Astrocyte (in vitro differentiated cells and primary cell): ENCODE measurements around the gene TLE1. TPM values are rescaled to one million over a fixed set of nuclear protein-coding genes. Genes with fewer than 3 reads are reported as not detected.
A peak's percentile ranks its signal among the peaks of the same experiment; 100 is the strongest.

Experiments
- DNase-seq: peaks from one replicate; pipeline ENCODE4 v3.0.0-alpha.2; 2010; ENCODE audit warnings: low read depth
- FAIRE-seq: peaks from 2 replicates; lab custom pipeline; 2011; peaks lifted over from hg19 to GRCh38; lab: Jason Lieb, UNC
- H2AFZ ChIP-seq: 2 replicates; pipeline ENCODE4 v1.6.0; 2012; ENCODE audit warnings: low read depth, low read length, inconsistent platforms
- H3K27ac ChIP-seq: 2 replicates; pipeline ENCODE4 v1.5.1; 2011; ENCODE audit warnings: low read depth, low read length, inconsistent platforms
- H3K27me3 ChIP-seq: 2 replicates; pipeline ENCODE4 v1.6.0; 2011; ENCODE audit warnings: low read length, inconsistent platforms; ENCODE audit not compliant: insufficient read depth
- H3K36me3 ChIP-seq: 2 replicates; pipeline ENCODE4 v1.5.1; 2011; ENCODE audit warnings: low read length, inconsistent platforms; ENCODE audit not compliant: insufficient read depth
- H3K4me1 ChIP-seq: 2 replicates; pipeline ENCODE4 v1.5.1; 2011; ENCODE audit warnings: low read length, inconsistent platforms; ENCODE audit not compliant: insufficient read depth
- H3K4me2 ChIP-seq: 2 replicates; pipeline ENCODE4 v1.6.0; 2012; ENCODE audit warnings: low read length, inconsistent platforms
- H3K4me3 ChIP-seq: 2 replicates; pipeline ENCODE4 v1.5.1; 2011; ENCODE audit warnings: low read depth, mild to moderate bottlenecking, low read length, inconsistent platforms; ENCODE audit not compliant: insufficient read depth
- H3K79me2 ChIP-seq: 2 replicates; pipeline ENCODE4 v1.6.0; 2012; ENCODE audit warnings: mild to moderate bottlenecking, low read length, inconsistent platforms; ENCODE audit not compliant: insufficient read depth
- H3K9ac ChIP-seq: 2 replicates; pipeline ENCODE4 v1.6.0; 2012; ENCODE audit warnings: mild to moderate bottlenecking, low read length, inconsistent platforms
- H3K9me3 ChIP-seq: 2 replicates; pipeline ENCODE4 v1.5.1; 2012; ENCODE audit warnings: low read depth, mild to moderate bottlenecking, low read length, inconsistent platforms; ENCODE audit not compliant: insufficient read depth
- H4K20me1 ChIP-seq: 2 replicates; pipeline ENCODE4 v1.6.0; 2012; ENCODE audit warnings: low read length, inconsistent platforms; ENCODE audit not compliant: insufficient read depth
- H3K27ac Mint-ChIP-seq: one replicate; pipeline ENCODE4 v1.8.0; 2021; ENCODE audit warnings: mild to moderate bottlenecking, mixed read lengths; ENCODE audit not compliant: unreplicated experiment
- H3K27me3 Mint-ChIP-seq: one replicate; pipeline ENCODE4 v1.8.0; 2021; ENCODE audit warnings: low read depth, mixed read lengths; ENCODE audit not compliant: unreplicated experiment
- H3K36me3 Mint-ChIP-seq: one replicate; pipeline ENCODE4 v1.8.0; 2021; ENCODE audit warnings: low read depth, mixed read lengths; ENCODE audit not compliant: unreplicated experiment
- H3K4me1 Mint-ChIP-seq: one replicate; pipeline ENCODE4 v1.8.0; 2021; ENCODE audit warnings: low read depth, mixed read lengths; ENCODE audit not compliant: unreplicated experiment
- H3K4me3 Mint-ChIP-seq: one replicate; pipeline ENCODE4 v1.8.0; 2021; ENCODE audit warnings: mild to moderate bottlenecking, moderate library complexity, mixed read lengths; ENCODE audit not compliant: unreplicated experiment
- H3K9me3 Mint-ChIP-seq: one replicate; pipeline ENCODE4 v1.8.0; 2021; ENCODE audit warnings: mild to moderate bottlenecking, mixed read lengths; ENCODE audit not compliant: unreplicated experiment
- EZH2 ChIP-seq: IDR thresholded peaks from 2 replicates; pipeline ENCODE4 v1.6.1; 2012; ENCODE audit warnings: mild to moderate bottlenecking, low read length, inconsistent platforms; ENCODE audit not compliant: insufficient read depth
- total RNA-seq: library from RNA; stranded (reverse); gene quantifications from 2 replicates; pipeline ENCODE4 v1.2.1, GENCODE V29; 2021
- TF ChIP-seq, protein P1 (sequence below): IDR thresholded peaks from 2 replicates; pipeline ENCODE4 v1.5.1; 2011; ENCODE audit warnings: low read depth, mild to moderate bottlenecking, inconsistent platforms, low read length, moderate library complexity; ENCODE audit not compliant: insufficient read depth

TLE1 gene
- total RNA-seq, 1 donor from 2014 or later = 29.6 TPM

- no peaks in the 10 kb centered on the region for H3K27me3 ChIP-seq
- H3K27ac ChIP-seq = no peak overlapping the region
- no peak overlapping the region for H3K27ac Mint-ChIP-seq
- H3K4me1 ChIP-seq = peaks cover 8% of the 10 kb centered on the region
- H4K20me1 ChIP-seq = peaks cover 13% of the 10 kb centered on the region
- no peak overlapping the region for H3K9ac ChIP-seq
- FAIRE-seq = no peak
- no peak overlapping the region for H3K4me3 ChIP-seq
- no peak for DNase-seq
- no peak overlapping the region for H2AFZ ChIP-seq
- H3K9me3 Mint-ChIP-seq = no peaks in the 10 kb centered on the region
- peaks cover 13% of the 10 kb centered on the region for H3K4me1 Mint-ChIP-seq
- H3K79me2 ChIP-seq = peaks cover 28% of the 10 kb centered on the region
- no peaks in the 10 kb centered on the region for H3K27me3 Mint-ChIP-seq
- peaks cover 13% of the 10 kb centered on the region for H3K36me3 Mint-ChIP-seq
- H3K4me3 Mint-ChIP-seq = no peak overlapping the region
- H3K9me3 ChIP-seq = no peaks in the 10 kb centered on the region
- no peak overlapping the region for H3K4me2 ChIP-seq
- TF ChIP-seq EZH2 = no peak
- TF ChIP-seq, protein P1, sequence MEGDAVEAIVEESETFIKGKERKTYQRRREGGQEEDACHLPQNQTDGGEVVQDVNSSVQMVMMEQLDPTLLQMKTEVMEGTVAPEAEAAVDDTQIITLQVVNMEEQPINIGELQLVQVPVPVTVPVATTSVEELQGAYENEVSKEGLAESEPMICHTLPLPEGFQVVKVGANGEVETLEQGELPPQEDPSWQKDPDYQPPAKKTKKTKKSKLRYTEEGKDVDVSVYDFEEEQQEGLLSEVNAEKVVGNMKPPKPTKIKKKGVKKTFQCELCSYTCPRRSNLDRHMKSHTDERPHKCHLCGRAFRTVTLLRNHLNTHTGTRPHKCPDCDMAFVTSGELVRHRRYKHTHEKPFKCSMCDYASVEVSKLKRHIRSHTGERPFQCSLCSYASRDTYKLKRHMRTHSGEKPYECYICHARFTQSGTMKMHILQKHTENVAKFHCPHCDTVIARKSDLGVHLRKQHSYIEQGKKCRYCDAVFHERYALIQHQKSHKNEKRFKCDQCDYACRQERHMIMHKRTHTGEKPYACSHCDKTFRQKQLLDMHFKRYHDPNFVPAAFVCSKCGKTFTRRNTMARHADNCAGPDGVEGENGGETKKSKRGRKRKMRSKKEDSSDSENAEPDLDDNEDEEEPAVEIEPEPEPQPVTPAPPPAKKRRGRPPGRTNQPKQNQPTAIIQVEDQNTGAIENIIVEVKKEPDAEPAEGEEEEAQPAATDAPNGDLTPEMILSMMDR = no peak
- no peaks in the 10 kb centered on the region for H3K36me3 ChIP-seq
Observed at GRCh38 chr9:81656004-81656403, 33.3 kb downstream of the TLE1 start.

DNA sequence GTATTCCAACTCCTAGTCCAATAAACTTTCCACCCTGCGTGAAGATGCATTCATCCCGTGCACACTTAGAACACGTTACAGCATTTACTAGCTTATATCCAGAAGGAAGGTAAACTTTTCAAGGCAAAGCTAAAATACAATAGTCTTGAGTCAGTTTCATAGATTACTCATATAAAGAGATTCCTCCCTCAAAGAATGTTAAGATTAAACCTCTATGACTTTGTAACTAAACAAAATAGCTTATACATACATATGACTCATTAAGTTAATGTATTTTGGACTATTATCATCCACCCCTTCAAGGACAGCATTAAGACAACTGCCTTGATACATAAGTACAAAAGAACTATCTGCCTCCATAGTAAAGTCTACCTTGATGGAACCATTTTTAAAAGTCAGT, 36.1 kb downstream of the TLE1 start:
- FAIRE-seq = no peak

GRCh38 chr9:81652058-81652687, 37.2 kb downstream of the TLE1 start:
- Mint-ChIP-seq H3K4me1 (peaks cover 13% of the 10 kb centered on the region), H3K27me3 (no peaks in the 10 kb centered on the region), H3K4me3 (no peak overlapping the region), H3K9me3 (no peaks in the 10 kb centered on the region), H3K36me3 (peaks cover 19% of the 10 kb centered on the region), H3K27ac (no peak overlapping the region)
- Histone ChIP-seq H3K9ac (no peak overlapping the region), H3K36me3 (peaks cover 3% of the 10 kb centered on the region), H3K27me3 (no peaks in the 10 kb centered on the region), H3K4me3 (no peak overlapping the region), H3K9me3 (no peaks in the 10 kb centered on the region), H3K79me2 (peaks cover 18% of the 10 kb centered on the region), H2AFZ (no peak overlapping the region), H3K4me1 (peaks cover 8% of the 10 kb centered on the region), H4K20me1 (peaks cover 4% of the 10 kb centered on the region), H3K27ac (no peak overlapping the region), H3K4me2 (no peak overlapping the region)
- DNase-seq = no peak
- no peak for TF ChIP-seq EZH2
- TF ChIP-seq, protein P1 = no peak
- no peak for FAIRE-seq

More for the DNA sequence above, 36.1 kb downstream of the TLE1 start:
- H3K9me3 Mint-ChIP-seq = no peaks in the 10 kb centered on the region
- no peak overlapping the region for H3K4me3 ChIP-seq
- H3K4me2 ChIP-seq = peak overlapping the region; percentile 30
- H3K9me3 ChIP-seq = no peaks in the 10 kb centered on the region
- H3K9ac ChIP-seq = no peak overlapping the region
- H3K4me3 Mint-ChIP-seq = no peak overlapping the region
- no peaks in the 10 kb centered on the region for H3K27me3 Mint-ChIP-seq
- H3K36me3 ChIP-seq = peaks cover 3% of the 10 kb centered on the region
- TF ChIP-seq EZH2 = no peak
- TF ChIP-seq, protein P1 = no peak
- H3K4me1 ChIP-seq = peaks cover 8% of the 10 kb centered on the region
- peaks cover 18% of the 10 kb centered on the region for H3K79me2 ChIP-seq
- no peak overlapping the region for H3K27ac ChIP-seq
- DNase-seq = peak; percentile 57
- peaks cover 4% of the 10 kb centered on the region for H4K20me1 ChIP-seq
- H3K36me3 Mint-ChIP-seq = peaks cover 16% of the 10 kb centered on the region
- H2AFZ ChIP-seq = no peak overlapping the region
- no peak overlapping the region for H3K27ac Mint-ChIP-seq
- peaks cover 13% of the 10 kb centered on the region for H3K4me1 Mint-ChIP-seq
- no peaks in the 10 kb centered on the region for H3K27me3 ChIP-seq
